Right renal pelvis (tissue), 4 donors: ENCODE measurements around the gene SELENOH. TPM values are rescaled to one million over a fixed set of nuclear protein-coding genes. Genes with fewer than 3 reads are reported as not detected.
A peak's percentile ranks its signal among the peaks of the same experiment; 100 is the strongest.
"Not testable (repeated sequence)": the region's sequence is repeated elsewhere in the genome, so short reads cannot be mapped to it uniquely, and the experiment has no call there.

Experiments used
- DNase-seq, 4 donors: peaks; one replicate each; pipeline ENCODE4 v3.0.0-alpha.2; 2013; ENCODE audit warnings: low read depth in 4 of 4, low spot score in 3 of 4, missing footprints in 1 of 4
- polyA plus RNA-seq, 4 donors: library from polyadenylated mRNA; unstranded; fragments of 120-200 nt; gene quantifications; one replicate each; pipeline ENCODE4 v1.2.1, GENCODE V29; 2013; ENCODE audit not compliant: insufficient read length in 4 of 4

SELENOH gene, protein sequence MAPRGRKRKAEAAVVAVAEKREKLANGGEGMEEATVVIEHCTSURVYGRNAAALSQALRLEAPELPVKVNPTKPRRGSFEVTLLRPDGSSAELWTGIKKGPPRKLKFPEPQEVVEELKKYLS
- polyA plus RNA-seq = 100 to 1,000 TPM; 101 to 145 (median 118) TPM

DNA sequence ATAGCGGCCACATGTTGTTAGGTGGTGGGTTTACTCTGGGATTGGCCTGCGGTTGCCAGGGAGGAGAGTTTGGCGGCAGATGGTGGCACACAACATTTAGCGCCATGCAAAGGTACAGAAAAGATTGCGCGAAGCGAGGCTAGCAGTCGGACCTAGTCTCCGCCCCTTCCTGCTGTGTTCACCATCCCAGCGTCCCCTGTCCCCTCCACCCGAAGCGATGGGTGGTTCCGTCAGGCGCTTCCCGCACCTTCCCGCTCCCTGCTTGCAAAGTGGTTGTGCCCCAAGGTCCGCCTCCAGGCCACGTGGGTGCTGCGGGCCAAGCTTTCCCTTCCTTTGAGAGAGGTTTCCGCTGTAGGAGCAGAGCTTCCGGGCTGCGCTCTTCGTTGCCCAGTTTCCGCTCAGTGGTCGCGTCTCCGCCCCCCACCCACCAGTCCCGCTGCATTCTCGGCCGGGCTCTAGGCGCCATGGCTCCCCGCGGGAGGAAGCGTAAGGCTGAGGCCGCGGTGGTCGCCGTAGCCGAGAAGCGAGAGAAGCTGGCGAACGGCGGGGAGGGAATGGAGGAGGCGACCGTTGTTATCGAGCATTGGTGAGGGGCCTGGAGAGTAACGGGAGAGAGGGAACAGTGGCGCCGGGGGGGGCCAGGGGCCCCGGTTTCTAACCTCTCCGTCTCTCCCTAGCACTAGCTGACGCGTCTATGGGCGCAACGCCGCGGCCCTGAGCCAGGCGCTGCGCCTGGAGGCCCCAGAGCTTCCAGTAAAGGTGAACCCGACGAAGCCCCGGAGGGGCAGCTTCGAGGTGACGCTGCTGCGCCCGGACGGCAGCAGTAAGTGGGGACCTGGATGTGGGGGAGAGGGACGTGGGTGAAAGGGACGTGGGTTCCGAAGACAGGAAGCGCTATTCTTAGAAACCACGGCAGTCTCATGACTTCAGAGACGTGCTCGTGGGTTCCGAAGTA is at the start of gene SELENOH:
TSS of gene SELENOH (plus strand) at position 360 of the 955 bp plus-strand sequence. CDS start at position 465, 105 bp downstream.
- DNase-seq = peak; percentile 91 to 94 (median 92)

DNA sequence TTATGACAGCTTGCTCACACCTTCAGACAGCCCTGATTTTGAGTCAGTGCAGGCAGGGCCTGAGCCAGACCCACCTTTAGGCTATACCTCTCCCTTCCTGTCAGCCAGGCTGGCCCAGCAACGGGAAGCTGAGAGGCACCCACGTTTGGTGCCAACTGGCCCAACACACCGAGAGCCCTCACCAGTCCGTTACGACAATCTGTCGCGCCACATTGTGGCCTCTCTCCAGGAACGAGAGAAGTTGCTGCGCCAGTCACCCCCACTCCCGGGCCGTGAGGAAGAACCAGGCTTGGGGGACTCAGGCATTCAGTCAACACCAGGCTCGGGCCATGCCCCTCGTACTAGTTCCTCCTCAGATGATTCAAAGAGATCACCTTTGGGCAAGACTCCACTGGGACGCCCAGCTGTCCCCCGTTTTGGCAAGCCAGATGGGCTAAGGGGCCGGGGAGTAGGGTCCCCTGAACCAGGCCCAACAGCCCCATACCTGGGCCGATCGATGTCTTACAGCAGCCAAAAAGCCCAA is 42.4 kb upstream of the SELENOH start:
- no peak for DNase-seq

DNA sequence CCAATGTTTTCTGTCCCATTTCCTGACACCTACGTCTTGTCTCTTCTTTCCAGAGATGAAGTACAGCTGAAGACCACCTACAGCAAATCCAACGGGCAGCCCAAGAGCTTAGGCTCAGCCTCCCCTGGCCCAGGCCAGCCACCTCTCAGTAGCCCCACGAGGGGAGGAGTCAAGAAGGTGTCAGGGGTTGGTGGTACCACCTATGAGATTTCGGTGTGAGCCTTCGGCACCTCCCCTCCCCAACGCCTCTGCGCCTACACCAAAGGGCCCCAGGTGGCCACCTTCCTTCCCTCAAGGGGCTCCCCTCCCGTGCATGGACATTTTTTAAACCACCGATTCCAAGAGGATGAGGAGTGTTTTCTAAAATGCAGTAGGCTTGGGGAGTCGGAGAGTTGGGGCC is 41.5 kb upstream of the SELENOH start:
- no peak for DNase-seq

DNA sequence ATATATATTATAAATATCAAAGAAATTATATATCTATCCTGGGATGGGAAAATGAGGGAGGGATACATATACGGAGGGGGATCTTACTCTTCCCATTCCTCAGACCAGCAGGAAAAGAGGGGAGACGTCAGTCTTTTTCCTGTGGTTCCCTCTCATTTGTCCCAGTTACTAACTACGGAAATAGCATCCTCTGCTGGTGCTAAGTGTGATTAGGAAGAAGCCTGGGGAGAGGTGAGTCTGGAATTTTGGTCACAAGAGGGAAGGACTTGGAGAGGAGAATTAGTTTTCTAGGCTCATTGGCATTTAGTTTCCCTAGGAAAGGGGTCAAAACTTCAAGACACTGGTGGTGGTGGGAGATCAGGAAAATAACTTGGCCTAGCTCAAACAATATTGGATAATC is 40.9 kb upstream of the SELENOH start:
- no peak for DNase-seq

DNA sequence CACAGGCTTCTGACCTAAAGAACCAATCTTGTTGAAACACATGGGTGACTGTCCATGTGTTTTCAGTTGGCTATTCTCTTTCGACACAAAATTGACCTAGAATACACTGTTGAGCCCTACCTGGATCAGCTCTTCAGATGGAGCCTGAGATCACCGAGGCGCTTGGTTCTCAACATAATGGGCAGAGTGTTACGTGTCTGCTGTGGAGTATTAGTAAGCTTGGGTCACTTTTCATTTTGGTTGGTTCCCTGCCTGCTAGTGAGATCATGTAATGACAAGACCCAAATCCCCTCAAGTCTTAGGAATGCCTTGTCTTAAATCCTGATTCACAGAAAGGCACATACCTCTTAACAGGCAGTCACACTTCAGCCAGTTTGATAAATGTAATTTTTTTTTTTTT is 38.0 kb upstream of the SELENOH start:
- DNase-seq = no peak

DNA sequence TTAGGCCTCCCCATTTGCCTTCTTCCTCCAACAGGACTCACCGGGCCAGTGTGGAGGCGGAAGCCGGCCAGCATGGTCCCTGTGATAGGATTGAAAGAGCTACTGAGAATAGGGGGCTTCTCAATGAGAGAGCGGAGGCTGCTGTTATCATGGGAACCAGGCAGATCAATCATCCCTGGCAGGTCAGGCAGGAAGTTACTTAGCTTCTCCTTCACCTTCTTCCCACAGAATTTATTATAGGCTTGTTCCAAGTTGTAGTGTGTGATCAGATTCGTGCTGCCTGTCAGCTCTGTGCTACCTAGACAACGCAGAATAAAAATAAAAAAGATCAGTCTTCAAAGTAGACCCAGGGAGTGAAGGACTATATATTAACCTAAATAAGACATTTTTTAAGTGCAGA is 36.4 kb upstream of the SELENOH start:
- DNase-seq = no peak

DNA sequence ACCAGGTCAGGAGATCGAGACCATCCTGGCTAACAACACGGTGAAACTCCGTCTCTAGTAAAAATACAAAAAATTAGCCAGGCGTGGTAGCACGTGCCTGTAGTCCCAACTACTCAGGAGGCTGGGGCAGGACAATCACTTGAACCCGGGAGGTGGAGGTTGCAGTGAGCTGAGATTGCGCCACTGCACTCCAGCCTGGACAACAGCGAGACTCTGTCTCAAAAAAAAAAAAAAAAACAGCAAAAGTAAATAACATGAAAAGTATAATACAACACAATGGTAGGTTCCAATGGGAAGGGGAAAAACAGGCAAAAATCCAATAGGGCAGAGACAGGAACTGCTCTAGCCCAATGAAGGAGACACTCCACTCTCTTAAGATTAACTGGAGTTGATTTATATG is 35.9 kb upstream of the SELENOH start:
- DNase-seq = not testable (repeated sequence)

DNA sequence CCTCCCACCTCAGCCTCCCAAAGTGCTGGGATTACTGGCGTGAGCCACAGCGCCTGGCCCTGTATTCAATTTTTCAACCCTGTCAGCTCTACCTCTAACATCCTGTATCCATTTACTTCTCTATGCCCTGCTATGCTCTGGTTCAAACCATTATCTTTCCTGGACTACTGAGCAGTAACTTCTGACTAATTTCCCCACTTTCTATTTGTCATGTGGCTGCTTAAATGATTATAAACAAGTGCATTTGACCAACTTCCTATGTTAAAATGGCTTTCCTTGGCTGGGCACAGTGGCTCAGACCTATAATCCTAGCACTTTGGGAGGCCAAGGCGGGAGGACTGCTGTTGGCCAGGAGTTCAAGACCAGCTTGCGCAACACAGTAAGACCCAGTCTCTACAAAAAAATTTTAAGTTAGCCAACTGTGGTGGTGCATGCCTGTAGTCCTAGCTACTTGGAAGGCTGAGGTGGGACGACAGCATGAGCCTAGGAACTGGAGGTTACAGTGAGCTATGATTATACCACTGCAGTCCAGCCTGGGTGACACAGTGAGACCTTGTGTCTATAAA is 31.4 kb upstream of the SELENOH start:
- no peak for DNase-seq

DNA sequence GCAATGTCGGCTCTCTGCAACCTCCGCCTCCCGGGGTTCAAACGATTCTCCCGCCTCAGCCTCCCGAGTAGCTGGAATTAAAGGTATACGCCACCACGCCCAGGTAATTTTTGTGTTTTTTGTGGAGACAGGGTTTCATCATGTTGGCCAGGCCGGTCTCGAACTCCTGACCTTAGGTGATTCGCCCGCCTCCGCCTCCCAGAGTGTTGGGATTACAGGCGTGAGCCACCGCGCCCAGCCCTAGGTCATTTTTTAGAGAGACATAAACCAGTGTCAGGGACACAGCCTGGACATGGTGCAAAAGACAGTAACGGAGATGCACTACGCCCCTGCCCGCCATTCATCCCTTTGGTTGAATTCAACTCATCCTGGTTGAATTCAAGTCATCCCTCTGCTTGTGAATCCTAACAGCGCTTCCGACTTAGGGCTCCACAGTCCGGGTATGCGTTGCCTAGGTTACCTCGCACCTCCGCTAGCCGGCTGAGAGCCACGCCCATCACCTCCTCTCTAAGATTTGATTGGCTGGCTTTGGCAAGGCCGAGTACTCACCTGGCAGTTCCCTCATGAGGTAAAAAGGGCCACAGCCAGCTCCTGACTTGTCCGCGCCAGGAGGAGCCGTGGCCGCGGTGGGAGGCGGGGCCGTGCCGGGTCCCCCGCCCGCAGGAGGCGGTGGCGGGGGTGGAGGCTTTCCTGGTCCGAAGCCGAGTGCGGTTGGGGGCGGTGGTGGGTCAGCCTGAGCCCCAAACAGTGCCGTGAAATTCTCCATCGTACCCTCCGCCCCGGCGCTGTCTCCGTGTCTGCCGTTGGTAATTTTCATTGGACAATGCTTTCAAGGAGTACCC is 29.7 kb upstream of the SELENOH start, which contains the start of gene MED19:
TSS of gene MED19 (minus strand) at position 802 of the 842 bp plus-strand sequence. CDS start at position 766, 36 bp downstream.
- peak; percentile 68 to 74 (median 72) for DNase-seq

DNA sequence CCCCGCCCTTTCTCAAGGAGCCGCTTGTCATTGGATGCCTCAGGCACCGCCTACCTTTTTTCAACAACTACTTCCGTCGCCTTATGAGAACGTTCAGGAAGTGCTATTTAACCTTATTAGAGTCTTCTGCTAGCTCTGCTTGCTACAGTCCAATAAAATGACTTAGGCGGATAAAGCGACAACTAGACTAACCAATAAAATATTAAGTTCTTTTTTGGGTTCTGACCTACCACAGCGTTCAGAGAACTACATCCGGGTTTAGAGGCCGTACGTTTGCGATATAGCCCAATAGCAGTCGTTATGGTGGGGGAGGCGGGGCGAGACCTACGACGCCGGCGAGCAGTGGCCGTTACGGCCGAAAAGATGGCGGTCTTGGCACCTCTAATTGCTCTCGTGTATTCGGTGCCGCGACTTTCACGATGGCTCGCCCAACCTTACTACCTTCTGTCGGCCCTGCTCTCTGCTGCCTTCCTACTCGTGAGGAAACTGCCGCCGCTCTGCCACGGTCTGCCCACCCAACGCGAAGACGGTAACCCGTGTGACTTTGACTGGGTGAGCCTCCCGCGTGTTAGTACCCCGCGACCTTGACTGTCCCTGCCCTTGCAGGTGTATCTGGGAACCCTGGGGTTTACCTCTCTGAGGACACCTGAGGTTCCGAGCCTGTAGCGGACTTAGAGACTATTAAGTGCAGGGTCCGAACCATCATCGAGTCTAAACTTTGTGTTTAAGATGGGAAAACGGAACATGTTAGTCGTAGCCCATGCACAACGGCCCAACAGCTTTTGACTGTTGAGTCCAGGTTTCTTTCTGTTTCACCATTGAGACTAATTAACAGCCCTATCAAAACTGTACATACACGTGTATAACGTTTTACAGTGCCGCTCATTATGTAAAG is 28.8 kb upstream of the SELENOH start, which contains the start of gene TMX2:
TSS of gene TMX2 (plus strand) at position 338 of the 895 bp plus-strand sequence. CDS start at position 364, 26 bp downstream.
- peak; percentile 83 to 98 (median 97) for DNase-seq

DNA sequence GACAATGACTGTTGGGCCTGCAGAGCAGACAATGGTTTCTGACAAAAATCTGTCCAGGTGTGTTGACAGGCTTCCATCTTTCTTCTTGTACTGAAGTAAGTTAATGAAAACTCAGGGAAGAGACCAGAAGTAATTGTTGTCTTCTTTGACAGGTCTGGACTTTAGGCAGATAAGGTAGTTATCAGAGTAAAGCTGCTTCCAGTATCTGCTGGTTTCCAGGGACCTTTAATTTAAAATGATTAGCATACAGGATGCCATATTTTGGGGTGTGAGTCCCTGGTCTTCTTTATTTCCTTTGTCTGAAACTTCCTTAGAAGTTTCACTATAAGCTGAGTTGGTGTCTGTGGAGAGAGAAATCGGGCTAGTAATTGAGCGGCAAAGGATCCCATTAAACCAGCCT is 27.5 kb upstream of the SELENOH start:
- no peak for DNase-seq

DNA sequence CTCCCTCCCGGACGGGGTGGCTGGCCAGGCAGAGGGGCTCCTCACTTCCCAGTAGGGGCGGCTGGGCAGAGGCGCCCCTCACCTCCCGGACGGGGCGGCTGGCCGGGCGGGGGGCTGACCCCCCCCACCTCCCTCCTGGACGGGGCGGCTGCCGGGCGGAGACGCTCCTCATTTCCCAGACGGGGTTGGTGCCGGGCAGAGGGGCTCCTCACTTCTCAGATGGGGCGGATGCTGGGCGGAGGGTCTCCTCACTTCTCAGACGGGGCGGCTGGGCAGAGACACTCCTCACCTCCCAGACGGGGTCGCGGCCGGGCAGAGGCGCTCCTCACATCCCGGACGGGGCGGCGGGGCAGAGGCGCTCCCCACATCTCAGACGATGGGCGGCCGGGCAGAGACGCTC is 24.6 kb upstream of the SELENOH start:
- not testable (repeated sequence) for DNase-seq

DNA sequence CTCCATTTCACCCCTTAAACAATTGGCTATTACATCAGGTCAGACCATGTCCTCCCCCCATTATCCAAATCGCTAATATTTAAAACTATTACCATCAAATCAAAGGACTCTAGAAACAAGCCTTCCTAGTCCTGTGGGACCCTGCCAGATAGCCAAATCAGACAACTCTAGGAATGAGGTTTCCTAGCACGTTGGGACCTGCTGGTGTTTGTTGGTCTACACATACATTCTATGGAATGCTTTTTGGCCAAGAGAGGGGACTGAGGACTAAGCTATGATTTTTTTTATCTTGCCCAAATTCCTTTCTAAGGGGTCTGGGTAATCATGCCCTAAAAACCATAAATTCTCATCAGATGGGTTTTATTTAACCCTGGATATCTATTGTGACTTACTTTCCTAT is 14.1 kb upstream of the SELENOH start:
- no peak for DNase-seq

DNA sequence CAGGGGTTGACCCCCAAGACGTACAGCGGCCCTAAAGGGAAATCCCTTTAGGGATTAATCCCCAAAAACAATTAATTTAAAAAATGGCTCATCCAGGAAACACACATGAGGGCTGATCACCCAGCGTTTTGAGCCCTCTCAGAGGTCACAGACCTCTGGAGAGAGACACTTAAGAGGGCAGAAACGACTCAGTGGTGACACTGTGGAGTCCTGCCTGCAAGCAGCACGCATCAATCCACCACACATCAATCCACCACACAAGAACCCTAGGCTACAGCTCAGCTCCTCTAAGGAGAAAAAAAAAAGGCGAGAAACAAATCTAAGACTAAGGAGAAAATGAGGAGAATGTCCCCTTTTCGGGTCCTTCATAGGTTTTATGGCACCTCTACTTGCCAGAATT is 12.5 kb upstream of the SELENOH start:
- no peak for DNase-seq

DNA sequence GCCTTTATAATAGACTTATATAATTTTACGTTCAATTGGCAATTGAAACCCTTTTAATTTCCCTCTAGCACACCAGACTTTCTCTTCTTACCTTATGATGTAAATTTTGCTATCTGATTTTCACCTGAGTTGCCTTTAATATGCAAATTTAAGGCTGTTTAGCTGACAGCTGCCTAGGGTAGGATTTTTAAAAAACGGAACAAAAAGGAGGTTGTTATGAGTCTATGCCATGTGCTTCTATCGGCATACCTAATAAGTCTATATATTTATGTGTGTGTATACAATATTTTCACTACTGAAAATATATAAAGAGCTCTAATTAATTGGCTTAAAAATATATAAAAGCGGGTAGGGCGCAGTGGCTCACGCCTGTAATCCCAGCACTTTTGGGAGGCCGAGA is 11.8 kb upstream of the SELENOH start:
- DNase-seq = no peak

DNA sequence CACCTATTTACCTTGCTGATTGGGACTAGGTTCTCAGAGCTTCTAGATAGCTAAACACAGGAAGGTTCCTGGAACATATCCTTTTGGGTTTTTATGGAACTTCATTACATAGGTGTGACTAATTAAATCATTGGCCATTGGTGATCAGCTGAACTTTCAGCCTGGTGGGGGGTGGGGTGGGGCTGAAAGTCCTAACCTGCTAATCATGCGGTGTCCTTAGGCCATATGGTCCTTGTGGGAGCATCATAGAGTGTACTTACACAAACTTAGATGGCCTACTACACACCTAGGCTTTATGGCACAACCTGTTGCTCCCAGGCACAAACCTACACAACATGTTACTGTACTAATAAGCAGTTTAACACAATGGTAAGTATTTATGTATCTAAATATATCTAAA is 8.6 kb upstream of the SELENOH start:
- no peak for DNase-seq

DNA sequence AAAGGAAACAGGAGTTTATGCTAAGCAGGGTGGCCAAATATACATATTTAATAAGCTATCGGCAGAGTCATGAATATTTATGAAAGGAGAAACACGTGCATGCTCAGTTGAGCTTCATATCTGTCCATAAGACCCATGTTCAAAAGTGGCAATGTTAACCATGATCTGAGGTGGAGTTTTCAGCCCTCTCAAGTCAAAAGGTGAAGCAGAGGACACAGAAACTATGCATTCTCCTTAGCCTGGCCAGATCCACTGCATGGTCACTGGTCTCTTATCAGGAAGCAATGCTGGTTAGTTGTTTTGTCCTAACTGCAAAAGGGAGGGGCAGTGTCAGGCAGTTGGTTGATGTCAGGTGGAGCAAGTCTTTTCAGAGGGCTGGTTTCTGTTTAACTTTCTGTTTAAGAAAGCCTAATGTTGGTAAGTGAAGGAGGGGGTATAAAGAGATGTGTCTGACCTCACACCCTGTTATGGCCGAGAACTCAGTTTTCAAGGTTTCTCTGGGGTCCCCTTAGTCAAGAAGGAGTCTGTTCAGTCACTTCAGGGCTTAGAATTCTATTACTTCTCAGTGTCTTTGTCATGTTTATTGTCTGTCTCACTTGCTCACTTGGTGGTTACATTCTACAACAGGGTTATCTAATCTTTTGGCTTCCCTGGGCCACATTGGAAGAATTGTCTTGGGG is 5.5 kb upstream of the SELENOH start:
- no peak for DNase-seq

DNA sequence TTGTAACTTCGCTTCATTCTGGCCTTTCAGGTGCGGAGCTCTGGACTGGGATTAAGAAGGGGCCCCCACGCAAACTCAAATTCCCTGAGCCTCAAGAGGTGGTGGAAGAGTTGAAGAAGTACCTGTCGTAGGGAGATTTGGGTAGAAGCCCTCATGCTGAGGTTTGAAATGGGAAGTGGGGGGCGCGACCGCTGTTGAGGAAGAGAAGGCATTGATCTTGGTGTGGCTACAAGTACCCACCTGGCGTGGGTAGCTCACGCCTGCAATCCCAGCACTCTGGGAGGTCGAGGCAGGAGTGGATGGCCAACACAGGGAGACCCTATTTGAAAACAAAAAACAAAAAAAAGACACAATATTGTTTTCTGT is 779 bp downstream of the SELENOH start:
- no peak for DNase-seq

DNA sequence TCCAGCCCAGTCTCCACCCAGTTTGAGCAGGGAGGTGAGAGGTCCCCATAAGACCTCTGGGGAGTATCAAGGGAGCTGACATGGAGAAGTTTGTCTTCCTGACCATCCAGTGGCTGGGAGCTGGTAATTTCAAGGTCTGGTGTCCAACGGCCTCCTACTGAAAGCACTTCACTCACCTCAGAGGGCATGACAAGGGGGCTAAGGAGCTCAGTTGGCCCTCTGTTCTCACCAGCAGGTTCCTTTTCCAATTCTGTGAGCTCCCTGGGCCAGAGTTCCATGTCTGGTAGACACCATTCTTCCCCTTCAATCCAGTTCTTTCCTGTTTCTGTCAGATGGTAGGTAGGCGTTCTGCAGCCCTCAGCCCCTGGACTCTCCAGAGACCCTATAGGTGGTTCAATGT is 3.1 kb downstream of the SELENOH start:
- DNase-seq = no peak
